HEK293 (cell line): Measurements from ENCODE around the gene B4GALT5.

ENCODE experiments used
- CTCF ChIA-PET: fragments of 350-600 bp; formaldehyde crosslinking; extraction: SDS; loops from one replicate; lab custom pipeline; 2021; ENCODE audit warnings: antibody characterized with exemption; lab: Yijun Ruan, JAX
- POLR2A ChIA-PET: fragments of 300-600 bp; formaldehyde crosslinking; extraction: SDS; loops from one replicate; lab custom pipeline; 2020; ENCODE audit warnings: antibody characterized with exemption, inconsistent platforms; lab: Yijun Ruan, JAX
- H3K27ac ChIP-seq: fragments of 200-500 bp; sonication (Bioruptor generic); 2 replicates; pipeline ENCODE4 v1.5.1; 2014; ENCODE audit warnings: low read depth, low read length, control low read depth, inconsistent platforms; ENCODE audit errors: extremely low read depth
- H3K36me3 ChIP-seq, 2 experiments: fragments of 200-500 bp in 1 of 2; sonication (Bioruptor generic) in 1 of 2; 1 replicate in 1 of 2; 2 replicates in 1 of 2; pipeline ENCODE4 v1.5.1; 2014 to 2017; ENCODE audit warnings: inconsistent platforms in 2 of 2, low read length in 2 of 2; ENCODE audit not compliant: control insufficient read depth in 2 of 2, insufficient read depth in 1 of 2
- H3K4me1 ChIP-seq: fragments of 200-500 bp; sonication (Bioruptor generic); 2 replicates; pipeline ENCODE4 v1.5.1; 2014; ENCODE audit warnings: mild to moderate bottlenecking, low read length, inconsistent platforms; ENCODE audit not compliant: control insufficient read depth, insufficient read depth
- H3K4me3 ChIP-seq: 2 replicates; pipeline ENCODE4 v1.5.1; 2011; ENCODE audit warnings: low read depth, mild to moderate bottlenecking, control low read depth, low read length, moderate library complexity
- H3K9me3 ChIP-seq: fragments of 200-500 bp; sonication (Bioruptor generic); 2 replicates; pipeline ENCODE4 v1.5.1; 2014; ENCODE audit warnings: low read depth, low read length, inconsistent platforms; ENCODE audit not compliant: control insufficient read depth, insufficient read depth
- PRDM10 ChIP-seq: fragments of 450-650 bp; formaldehyde crosslinking; IDR thresholded peaks from 2 replicates; pipeline ENCODE4 v1.5.1; 2016; ENCODE audit warnings: missing biosample characterization, missing genetic modification characterization
- SALL2 ChIP-seq: fragments of 450-650 bp; formaldehyde crosslinking; IDR thresholded peaks from 2 replicates; pipeline ENCODE4 v1.5.0; 2017; ENCODE audit warnings: missing biosample characterization, mild to moderate bottlenecking, missing genetic modification characterization, borderline replicate concordance
- SCRT1 ChIP-seq: fragments of 450-650 bp; formaldehyde crosslinking; IDR thresholded peaks from 2 replicates; pipeline ENCODE4 v1.5.1; 2016; ENCODE audit warnings: missing biosample characterization, missing genetic modification characterization, borderline replicate concordance
- SP2 ChIP-seq: fragments of 450-650 bp; formaldehyde crosslinking; IDR thresholded peaks from 2 replicates; pipeline ENCODE4 v1.5.1; 2016; ENCODE audit warnings: missing biosample characterization, missing genetic modification characterization
- TCF7L2 ChIP-seq: IDR thresholded peaks from 2 replicates; pipeline ENCODE4 v1.6.1; 2011; ENCODE audit warnings: low read depth, mild to moderate bottlenecking, inconsistent platforms, low read length, moderate library complexity, borderline replicate concordance
- TRIM28 ChIP-seq: IDR thresholded peaks from 2 replicates; pipeline ENCODE4 v1.6.1; 2011; ENCODE audit warnings: low read length, control low read depth, borderline replicate concordance
- TSHZ1 ChIP-seq: fragments of 450-650 bp; formaldehyde crosslinking; IDR thresholded peaks from 2 replicates; pipeline ENCODE4 v1.5.1; 2016; ENCODE audit warnings: missing biosample characterization, missing genetic modification characterization, borderline replicate concordance
- YY1 ChIP-seq: fragments of 450-650 bp; formaldehyde crosslinking; IDR thresholded peaks from 2 replicates; pipeline ENCODE4 v1.5.1; 2018; ENCODE audit warnings: missing biosample characterization, missing genetic modification characterization
- ZBTB10 ChIP-seq: fragments of 450-650 bp; formaldehyde crosslinking; IDR thresholded peaks from 2 replicates; pipeline ENCODE4 v1.5.1; 2016; ENCODE audit warnings: missing biosample characterization, missing genetic modification characterization
- ZNF148 ChIP-seq: fragments of 450-650 bp; formaldehyde crosslinking; IDR thresholded peaks from 2 replicates; pipeline ENCODE4 v1.5.0; 2017; ENCODE audit warnings: missing biosample characterization, missing genetic modification characterization, borderline replicate concordance
- ZNF155 ChIP-seq: fragments of 450-650 bp; formaldehyde crosslinking; IDR thresholded peaks from 2 replicates; pipeline ENCODE4 v1.5.1; 2016; ENCODE audit warnings: missing biosample characterization, missing genetic modification characterization
- ZNF169 ChIP-seq: fragments of 450-650 bp; formaldehyde crosslinking; IDR thresholded peaks from 2 replicates; pipeline ENCODE4 v1.5.1; 2016; ENCODE audit warnings: missing biosample characterization, missing genetic modification characterization
- ZNF366 ChIP-seq: fragments of 450-650 bp; formaldehyde crosslinking; conservative IDR thresholded peaks from 2 replicates; pipeline ENCODE4 v1.5.1; 2016; ENCODE audit warnings: missing biosample characterization, missing genetic modification characterization
- ZNF391 ChIP-seq: fragments of 450-650 bp; formaldehyde crosslinking; IDR thresholded peaks from 2 replicates; pipeline ENCODE4 v1.5.1; 2016; ENCODE audit warnings: low read depth, missing biosample characterization, missing genetic modification characterization, borderline replicate concordance
- ZNF394 ChIP-seq: fragments of 450-650 bp; formaldehyde crosslinking; IDR thresholded peaks from 2 replicates; pipeline ENCODE4 v1.5.1; 2016; ENCODE audit warnings: missing biosample characterization, missing genetic modification characterization, mild to moderate bottlenecking, moderate library complexity, borderline replicate concordance
- ZNF560 ChIP-seq: fragments of 450-650 bp; formaldehyde crosslinking; IDR thresholded peaks from 2 replicates; pipeline ENCODE4 v1.5.1; 2017; ENCODE audit warnings: missing biosample characterization, missing genetic modification characterization, borderline replicate concordance
- ZNF623 ChIP-seq: fragments of 450-650 bp; formaldehyde crosslinking; IDR thresholded peaks from 2 replicates; pipeline ENCODE4 v1.5.1; 2016; ENCODE audit warnings: missing biosample characterization, missing genetic modification characterization
- ZNF639 ChIP-seq: fragments of 450-650 bp; formaldehyde crosslinking; IDR thresholded peaks from 2 replicates; pipeline ENCODE4 v1.5.1; 2016; ENCODE audit warnings: missing biosample characterization, missing genetic modification characterization
- ZSCAN23 ChIP-seq: fragments of 450-650 bp; formaldehyde crosslinking; IDR thresholded peaks from 2 replicates; pipeline ENCODE4 v1.5.1; 2016; ENCODE audit warnings: missing biosample characterization, missing genetic modification characterization

Gene B4GALT5

GRCh38 chr20:49646528-49646927 is 67.2 kb downstream of the B4GALT5 start:
- no peak for TF ChIP-seq ZNF169 (tag by site-specific recombination)
- no peak for TF ChIP-seq ZNF623
- TF ChIP-seq ZNF155 (tag by site-specific recombination) = no peak
- TF ChIP-seq ZSCAN23 = no peak
- no peak for TF ChIP-seq PRDM10 (tag by site-specific recombination)
- no peak for TF ChIP-seq ZNF391
- TF ChIP-seq ZNF560 (tag by site-specific recombination) = no peak
- TF ChIP-seq ZNF394 (tag by site-specific recombination) = no peak
- no peak for TF ChIP-seq SP2
- TF ChIP-seq TRIM28 = no peak
- TF ChIP-seq ZBTB10 (tag by site-specific recombination) = no peak
- TF ChIP-seq TSHZ1 (tag by site-specific recombination) = no peak
- TF ChIP-seq TCF7L2 = no peak
- no peak for TF ChIP-seq ZNF366 (tag by site-specific recombination)
- no peak for TF ChIP-seq SCRT1
- no peak for TF ChIP-seq ZNF148
- TF ChIP-seq ZNF639 (tag by site-specific recombination) = no peak
- TF ChIP-seq YY1 (tag by site-specific recombination) = no peak
- TF ChIP-seq SALL2 (tag by site-specific recombination) = no peak
- Histone ChIP-seq H3K36me3 (peaks cover 0 to 68% of the 10 kb centered on the region in 2 experiments; a peak in 2 of 3 replicates), H3K4me3 (no peak overlapping the region), H3K4me1 (0 out of 2 replicates have a peak, but pooled peaks cover 2% of the 10 kb centered on the region), H3K9me3 (no peaks in the 10 kb centered on the region), H3K27ac (no peak overlapping the region)
- ChIA-PET CTCF (no interaction called here), POLR2A (interaction anchor here (0.6 kb wide), 1 partner anchor 226 kb away, joined by 3 read pairs; no protein-coding TSS in a partner anchor)
